ENCODE measurements around the gene NUDT3.
"Not testable (repeated sequence)": the region's sequence is repeated elsewhere in the genome, so short reads cannot be mapped to it uniquely, and the experiment has no call there.

NUDT3 gene

DNA sequence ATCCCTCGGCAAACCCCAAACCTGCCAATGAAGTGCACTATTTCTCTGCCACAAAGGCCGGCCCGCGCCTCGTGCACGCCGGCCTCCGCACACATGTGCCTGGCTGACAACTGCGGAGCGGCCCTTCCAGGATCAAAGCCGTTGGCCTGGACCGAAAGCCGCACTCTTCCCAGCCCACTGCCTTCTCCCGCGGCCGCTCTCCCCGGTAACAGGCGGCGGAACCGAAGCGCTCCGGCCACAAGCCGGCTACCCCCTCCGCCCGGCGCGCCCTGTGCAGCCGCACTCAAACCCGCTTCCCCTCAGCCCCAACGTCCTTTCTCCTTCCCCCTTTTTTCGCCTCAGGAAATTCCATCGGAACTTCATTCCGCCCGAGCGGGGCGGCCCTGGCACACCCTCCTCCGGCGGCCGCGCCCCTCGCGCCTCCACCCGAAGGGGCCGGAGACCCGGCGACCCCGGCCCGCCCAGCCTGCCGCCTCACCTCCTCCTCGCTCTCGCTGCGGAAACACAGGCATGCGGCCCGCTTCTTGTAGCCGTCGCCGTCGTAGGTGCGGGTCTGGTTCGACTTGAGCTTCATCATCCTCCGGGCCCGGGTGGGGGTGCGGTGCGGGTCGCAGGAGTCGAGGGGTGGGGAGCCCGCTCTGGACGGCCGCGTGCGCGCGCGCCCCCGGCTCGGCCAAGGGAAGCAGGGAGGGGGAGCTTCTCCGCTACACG lies 528 bp downstream of the NUDT3 start:
- no peak for FAIRE-seq

DNA sequence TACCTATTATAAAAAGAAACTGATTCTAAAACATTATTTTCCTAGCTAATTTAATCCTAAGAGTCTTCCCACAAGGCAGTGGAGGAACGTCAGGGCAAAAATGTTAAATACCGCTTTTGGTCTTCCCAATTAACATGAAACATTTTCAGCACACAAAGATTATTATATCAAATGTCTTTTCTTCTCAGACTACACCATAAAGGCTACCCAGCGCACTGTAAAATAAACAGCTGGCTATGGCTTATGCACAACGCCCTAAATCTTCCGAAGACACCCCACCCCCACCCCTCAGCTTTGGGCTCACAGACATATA lies 1.0 kb downstream of the NUDT3 start:
- no peak for FAIRE-seq

DNA sequence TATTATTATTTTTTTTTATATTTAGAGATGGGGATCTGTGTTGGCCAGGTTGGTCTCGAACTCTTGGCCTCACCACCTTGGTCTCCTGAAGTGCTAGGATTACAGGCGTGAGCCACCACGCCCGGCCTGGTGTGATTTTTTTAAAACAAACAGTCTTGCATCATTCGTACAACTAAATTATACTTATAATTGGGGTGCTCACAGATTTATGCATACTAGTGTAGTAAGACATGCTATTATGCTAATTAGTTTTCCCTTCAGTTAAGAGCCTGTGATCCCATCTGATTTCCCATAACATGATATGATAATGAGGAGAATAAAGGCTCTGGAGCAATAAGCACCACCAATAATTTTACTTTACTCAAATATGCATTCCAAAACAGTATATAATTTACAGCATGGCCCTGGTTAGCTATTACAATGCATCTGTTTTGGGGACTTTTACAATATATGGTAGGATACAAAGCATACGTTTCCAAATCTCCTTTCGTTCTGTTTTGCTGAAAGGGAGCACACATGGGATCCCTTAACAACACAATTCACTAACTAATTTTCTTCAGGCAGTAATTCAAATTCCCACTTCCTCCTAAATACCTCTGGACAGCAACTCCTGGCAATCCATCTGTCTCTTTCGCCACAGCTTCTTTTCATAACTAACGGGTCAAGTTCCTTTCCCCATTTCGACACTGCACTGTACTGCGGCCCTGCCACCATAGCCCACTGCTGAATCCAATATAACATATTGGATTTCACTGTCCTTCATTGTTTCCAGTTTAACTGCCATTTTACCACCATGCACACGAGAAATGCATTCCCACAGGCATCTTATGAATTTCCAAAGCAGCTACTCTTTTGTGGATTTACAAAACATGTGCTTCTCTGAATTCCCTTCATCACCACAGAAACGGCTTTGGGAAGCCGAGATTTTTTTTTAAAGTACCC lies 1.7 kb downstream of the NUDT3 start:
- FAIRE-seq, result no peak

DNA sequence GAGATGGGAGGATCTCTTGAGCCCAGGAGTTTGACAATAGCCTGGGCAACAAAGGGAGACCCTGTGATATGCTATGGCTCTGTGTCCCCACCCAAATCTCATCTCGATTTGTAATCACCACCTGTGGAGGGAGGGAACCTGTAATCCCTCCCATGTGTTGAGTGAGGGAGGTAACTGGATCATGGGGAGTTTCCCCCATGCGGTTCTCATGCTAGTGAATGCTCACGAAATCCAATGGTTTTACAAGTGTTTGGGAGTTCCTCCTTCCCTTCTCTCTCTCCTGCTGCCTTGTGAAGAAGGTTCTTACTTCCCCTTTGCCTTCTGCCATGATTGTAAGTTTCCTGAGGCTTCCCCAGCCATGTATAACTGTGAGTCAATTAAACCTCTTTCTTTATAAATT lies 3.4 kb downstream of the NUDT3 start:
- FAIRE-seq, result no peak

DNA sequence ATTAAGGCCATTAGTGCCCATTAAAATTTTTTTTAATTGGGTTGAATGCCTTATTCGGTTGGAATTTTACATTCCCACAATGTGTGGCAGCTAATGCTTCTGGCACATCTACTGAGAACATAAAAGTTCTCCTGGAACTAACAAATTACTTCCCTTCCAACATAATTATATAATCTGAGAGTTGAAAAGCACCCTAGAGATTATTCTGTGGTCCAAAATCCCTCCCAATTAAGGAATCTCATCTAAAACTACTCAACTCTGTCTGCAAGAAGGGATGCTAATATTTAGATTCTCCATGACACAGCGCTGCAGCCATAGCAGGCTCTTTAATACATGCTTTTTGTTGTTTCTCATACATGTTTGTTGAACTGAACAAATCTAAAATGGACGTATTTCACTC lies 4.0 kb downstream of the NUDT3 start:
- FAIRE-seq, result no peak

DNA sequence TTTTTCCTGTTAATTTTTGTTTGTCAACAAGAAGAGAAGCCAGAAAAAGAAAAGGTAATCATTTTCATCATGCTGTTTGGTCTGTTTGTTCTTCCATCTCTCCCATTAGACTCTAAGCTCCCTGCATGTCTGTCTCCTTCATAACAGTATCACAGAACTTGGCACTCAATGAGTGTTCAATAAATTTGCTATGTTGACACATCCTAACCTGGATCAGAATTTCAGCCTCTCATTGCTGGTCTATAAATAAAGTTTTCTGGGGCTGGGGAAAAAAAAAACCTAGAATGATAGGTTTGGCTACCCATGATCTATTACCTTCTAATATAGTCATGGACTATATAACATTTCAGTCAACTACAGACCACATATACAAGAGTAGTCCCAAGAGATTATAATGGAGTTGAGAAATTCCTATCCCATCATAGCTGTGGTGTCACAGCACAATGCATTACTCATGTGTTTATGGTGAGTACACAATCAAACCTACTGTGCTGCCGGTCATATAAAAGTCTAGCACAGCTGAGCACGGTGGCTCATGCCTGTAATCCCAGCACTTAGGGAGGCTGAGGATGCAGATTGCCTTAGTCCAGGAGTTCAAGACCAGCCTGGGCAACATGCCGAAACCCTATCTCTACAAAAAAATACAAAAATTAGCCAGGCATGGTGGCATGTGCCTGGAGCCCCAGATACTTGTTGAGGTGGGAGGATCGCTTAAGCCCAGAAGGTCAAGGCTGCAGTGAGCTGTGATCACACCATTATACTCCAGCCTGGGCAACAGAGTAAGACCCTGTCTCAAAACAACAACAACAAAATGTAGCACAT lies 5.9 kb downstream of the NUDT3 start:
- FAIRE-seq, result no peak

DNA sequence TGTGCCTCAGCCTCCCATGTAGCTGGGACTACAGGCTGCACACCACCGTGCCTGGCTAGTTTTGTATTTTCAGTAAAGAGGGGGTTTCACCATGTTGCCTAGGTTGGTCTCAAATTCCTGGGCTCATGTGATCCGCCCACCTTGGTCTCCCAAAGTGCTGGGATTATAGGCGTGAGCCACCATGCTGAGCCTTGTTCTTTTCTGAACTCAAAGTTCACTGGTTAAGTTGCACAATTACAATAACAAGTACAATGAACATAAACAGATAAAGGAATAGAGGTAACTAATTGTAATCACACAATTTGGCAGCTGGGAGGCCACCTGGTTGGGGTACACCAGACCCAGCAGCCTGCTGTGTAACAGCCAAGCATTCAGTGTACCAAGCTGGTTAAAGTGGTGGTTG lies 6.7 kb downstream of the NUDT3 start:
- FAIRE-seq, result no peak

DNA sequence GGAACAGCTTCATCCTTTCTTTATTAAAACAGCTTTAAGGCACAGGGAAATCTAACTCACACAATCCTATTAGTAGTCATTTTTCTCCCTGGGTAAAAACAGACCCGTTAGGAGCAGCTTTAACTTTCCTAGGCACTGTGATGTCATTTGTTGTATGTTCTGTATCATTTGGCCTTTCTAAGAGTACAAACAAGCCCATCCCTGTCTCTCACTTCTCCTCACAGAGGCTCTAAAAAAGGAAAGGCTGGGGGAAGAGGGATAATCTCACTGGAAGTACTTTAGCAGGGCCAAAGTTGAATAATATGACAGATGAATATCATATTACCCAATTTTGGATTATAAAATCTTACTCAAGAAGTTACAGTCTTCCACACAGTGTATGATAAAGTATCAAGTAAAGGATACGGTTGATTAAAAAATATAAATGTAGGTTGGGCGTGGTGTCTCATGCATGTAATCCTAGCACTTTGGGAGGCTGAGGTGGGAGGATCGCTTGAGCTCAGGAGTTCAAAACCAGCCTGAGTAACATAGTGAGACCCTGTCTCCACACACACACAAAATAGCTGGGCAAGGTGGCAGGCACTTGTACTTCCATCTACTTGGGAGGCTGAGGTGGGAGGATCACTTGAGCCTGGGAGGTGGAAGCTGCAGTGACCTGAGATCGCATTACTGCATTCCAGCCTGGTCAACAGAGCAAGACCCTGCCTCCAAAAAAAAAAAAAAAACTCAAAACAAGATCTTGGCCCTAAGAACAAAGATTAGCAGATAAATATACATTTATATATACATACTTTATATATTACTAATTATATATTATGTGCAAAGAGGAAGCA lies 7.9 kb downstream of the NUDT3 start:
- no peak for FAIRE-seq

DNA sequence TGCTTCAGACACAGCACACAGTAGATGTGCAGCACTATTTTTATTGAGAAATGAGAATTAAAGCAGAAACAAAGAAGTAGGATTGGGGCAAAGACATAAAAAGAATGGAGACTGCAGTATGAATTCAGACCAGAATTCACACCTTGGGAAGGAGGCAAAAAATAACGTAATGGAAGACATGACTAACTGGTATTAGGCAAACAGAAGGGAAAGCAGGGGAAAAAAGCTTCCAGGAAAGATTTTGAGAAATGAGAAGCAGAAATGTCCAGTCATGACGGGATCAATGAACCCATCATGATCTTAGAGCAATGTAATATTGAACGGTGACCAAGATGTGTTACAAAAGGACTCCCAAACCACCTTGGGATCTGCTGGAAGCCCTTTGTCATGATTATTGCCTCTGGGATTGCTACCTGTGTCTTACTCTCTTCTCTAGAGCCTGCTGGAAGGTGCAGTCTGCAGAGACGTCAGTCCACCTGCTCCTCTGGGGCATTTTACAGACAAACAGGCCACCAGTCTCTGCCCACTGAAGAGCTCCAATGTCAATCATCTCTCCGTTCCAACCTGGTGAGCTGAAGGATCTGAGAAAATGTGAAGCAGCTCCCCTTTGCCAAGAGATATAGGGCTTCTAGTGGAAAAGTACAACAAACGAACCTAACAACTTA lies 8.7 kb downstream of the NUDT3 start:
- FAIRE-seq, result no peak

DNA sequence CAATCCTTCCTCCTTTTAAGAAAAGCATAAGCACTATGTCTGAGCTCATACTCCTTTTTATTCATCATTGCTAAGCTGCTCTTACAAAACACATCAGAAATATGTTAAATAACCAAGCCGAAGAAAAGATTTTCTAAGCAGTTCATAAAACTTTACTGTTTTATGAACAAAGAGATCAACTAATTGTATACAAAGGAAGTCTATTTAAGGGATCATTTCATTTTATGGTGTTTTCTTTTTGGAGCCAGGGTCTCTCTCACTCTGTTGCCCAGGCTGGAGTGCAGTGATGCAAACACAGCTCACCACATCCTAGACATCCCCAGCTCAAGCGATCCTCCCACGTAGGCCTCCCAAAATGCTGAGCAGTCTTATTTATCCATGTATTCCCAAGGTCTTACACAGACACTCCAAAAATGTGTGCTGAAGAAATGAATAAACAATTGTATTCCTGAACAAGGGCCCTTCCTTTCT lies 9.3 kb downstream of the NUDT3 start:
- peak; percentile 97 for FAIRE-seq

DNA sequence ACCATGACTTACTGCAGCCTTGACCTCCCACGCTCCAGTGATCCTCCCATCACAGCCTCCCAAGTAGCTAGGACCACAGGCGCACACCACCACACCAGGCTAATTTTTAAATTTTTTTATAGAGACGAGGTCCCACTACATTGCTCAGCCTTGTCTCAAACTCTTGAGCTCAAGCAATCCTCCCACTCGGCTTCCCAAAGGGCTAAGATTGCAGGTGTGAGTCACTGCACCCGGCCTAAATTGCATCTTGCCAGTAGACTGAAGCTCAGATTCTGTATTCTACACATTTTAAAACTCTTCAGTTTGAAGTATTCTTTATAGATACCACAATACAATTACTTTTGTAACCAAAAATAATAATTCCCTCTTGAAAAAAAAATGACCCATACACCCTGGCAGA lies 11.4 kb downstream of the NUDT3 start:
- FAIRE-seq, result no peak

DNA sequence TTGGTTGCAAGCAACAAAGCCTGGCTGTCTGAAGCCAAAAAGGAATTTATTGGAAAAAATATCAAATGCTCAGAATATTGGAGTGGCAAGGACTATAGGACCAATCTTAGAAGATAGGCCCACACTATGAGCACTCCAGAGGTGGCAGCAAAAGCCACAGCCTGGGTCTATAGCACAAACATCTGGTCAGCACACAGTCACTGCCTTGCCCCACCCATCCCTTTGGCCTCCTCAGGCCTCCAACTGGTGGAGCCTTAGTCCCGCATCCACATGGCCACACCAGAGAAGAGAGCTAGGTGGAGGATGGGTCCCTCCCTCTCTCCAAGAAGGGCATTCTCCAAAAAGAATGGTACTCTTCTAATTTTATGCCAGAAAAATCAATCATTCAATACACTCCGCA lies 14.0 kb downstream of the NUDT3 start:
- FAIRE-seq, result no peak

DNA sequence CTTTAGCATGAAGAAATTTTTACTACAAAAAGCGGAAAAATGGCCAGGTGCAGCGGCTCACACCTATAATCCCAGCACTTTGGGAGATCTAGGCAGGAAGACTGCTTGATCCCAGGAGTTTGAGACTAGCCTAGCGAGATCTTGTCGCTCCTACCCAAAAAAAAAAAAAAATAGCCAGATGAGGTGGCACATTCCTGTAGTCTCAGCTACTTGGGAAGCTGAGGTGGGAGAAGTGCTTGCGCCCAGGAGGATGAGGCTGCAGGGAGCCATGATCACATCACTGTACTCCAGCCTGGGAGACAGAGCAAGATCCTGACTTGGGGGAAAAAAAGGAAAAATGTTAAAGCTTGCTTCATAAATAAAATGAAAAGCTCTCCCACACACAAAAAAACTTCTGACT lies 14.5 kb downstream of the NUDT3 start:
- no peak for FAIRE-seq

DNA sequence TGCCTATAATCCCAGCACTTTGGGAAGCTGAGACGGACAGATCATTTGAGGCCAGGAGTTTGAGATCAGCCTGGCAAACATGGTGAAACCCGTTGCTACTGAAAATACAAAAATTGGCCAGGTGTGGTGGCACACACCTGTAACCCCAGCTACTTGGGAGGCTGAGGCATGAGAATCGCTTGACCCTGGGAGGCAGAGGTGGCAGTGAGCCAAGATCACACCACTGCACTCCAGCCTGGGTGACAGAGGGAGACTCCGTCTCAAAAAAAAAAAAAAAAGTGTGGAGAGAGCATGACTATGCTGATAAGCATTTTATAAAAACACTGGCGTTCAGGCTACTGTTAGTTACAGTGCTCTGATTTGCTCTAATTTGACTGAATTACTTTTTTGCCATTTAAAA lies 14.9 kb downstream of the NUDT3 start:
- FAIRE-seq, result not testable (repeated sequence)

DNA sequence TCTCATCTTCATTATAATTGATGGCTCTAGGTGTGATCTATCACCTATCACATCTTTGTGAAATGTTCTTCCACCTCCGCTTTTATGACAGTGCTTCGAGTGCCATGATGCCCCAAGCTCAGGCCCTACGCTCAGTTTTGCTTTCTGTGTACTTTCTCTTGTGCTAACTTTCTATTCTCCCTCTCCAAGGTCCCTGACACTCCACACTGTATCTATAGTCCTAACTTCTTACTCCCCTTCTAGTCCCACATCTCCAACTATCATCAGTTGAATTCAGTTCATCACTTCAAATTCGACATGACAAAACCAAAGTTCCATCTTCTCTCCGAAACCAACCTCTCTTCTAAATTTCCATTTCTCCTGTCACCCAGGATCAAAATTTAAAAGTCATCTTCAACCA lies 16.6 kb downstream of the NUDT3 start:
- no peak for FAIRE-seq

DNA sequence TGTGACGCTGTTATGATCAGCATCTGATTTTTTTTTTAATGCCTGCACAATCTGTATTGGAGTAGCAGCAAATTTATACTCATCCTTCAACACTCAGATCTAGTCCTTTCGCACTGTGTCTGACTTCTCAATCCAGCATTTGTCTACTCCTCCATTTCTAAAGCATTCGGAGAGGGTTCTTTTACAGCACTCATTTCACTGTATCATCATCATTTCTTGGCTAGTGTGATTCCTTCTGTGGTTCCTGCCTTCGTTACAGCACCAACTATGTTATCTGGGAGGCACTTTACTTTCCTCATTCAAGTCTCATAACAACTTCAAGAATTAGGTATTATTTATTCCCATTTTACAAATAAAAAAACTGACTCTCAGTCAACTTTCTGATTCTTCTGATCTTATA lies 18.0 kb downstream of the NUDT3 start:
- no peak for FAIRE-seq

DNA sequence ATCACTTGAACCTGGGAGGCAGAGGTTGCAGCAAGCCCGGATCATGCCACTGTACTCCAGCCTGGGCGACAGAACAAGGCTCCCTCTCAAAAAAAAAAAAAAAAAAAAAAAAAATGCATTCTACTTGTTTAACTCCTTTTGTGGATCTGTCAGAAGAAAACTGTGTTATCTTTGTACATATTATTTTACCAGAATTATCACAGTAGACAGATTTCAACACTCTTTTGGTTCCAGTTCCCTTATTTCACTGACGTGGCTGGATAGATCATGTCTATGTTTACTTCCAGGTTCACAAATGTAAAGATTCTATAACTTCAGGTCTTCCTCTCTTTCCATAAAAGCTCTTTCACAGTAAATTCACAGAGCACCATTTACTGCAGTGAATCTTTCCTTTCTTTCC lies 18.4 kb downstream of the NUDT3 start:
- FAIRE-seq, result no peak

DNA sequence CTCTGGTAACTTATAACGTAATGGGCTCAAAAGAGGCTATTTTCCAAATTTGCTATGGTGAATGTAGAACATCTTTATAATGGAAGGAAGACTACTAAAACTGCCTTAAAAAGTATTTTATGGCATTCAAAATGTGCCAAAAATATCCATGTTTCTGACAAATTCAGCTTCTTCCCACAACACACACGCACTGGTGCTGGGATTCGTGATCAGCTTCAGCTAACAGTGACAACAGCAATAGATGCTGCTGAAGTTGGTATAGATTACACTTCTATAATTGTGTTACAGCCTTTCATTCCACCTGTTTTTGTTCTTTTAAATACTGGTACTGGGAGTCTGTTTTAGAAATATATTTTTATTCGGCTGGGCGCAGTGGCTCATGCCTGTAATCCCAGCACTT lies 19.0 kb downstream of the NUDT3 start:
- no peak for FAIRE-seq

DNA sequence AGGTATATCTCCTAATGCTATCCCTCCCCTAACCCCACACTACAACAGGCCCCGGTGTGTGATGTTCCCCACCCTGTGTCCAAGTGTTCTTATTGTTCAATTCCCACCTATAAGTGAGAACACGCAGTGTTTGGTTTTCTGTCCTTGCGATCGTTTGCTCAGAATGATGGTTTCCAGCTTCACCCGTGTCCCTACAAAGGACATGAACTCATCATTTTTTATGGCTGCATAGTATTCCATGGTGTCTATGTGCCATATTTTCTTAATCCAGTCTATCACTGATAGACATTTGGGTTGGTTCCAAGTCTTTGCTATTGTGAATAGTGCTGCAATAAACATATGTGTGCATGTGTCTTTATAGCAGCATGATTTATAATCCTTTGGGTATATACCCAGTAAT lies 20.6 kb downstream of the NUDT3 start:
- not testable (repeated sequence) for FAIRE-seq

DNA sequence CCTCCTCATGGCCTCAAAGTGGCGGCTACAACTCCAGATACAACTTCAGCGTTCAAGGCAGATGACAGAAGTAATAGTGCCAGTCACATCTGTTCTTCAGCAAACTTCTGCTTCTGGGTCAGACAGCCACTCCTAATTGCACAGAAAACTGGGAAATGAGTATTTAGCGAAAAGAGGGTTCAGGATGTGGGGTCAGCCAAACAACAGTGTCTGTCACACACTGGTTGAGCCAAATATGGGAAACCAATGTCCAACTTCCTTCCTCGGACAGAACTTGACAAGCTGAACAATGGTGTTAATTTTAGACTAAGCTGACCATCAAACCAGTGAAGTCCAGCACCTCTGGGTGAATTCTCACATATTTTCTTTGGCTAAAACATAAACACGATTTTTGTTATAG lies 22.1 kb downstream of the NUDT3 start:
- no peak for FAIRE-seq

DNA sequence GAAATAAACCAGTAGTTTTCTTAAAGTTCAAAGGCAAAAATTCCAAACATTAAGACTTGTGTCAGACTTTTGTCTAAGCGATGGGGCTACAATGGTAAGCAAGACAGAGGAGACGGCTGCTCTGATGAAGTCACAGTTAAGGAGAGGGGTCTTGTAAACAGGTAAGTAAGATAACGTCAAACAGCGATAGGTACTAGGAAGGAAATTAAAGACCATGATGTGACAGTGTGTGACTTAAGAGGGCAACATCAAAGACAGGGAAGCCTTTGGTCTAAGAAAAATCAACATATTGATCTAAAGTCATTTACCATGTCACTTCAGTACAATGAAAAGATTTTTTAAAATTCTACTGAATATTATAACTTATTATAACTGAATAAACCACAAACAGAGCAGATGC lies 23.1 kb downstream of the NUDT3 start:
- FAIRE-seq, result no peak

DNA sequence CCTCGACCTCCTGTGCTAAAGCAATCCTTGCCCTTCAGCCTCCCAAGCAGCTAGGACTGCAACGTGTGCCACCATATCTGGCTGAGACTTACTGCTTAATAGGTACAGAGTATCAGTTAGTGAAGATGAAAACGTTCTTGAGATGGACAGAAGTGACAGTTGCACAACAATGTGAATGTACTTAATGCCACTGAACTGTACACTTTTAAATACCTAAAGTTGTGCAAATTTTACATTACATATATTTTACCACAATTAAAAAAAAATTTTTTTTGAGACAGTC lies 25.9 kb downstream of the NUDT3 start:
- no peak for FAIRE-seq
